ENCODE results near the gene UPP1. TPM values are rescaled to one million over a fixed set of nuclear protein-coding genes. Genes with fewer than 3 reads are reported as not detected.

The UPP1 gene
- total RNA-seq, 2 donors from 2014 or later: 11.1 to 11.2 TPM

DNA sequence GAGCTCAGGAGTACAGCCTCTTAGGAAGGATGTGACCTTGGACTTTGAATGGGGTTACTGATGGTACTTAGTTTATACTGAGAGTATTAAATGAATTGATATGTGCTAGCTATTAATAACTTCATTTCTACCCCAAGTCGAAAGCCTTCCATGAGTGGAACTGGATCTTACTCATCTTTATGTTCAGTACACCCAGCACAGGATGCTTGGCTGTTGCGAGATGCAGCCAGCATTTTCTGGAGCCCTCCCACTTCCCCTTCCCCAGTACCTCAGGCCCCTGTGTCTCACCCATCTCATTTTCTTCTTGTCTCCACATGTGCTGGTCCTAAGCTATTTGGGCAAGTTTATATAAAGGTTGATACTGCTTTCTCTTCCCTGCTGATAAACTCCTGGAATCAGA lies 7.2 kb downstream of the UPP1 start:
- TF ChIP-seq, protein P1, sequence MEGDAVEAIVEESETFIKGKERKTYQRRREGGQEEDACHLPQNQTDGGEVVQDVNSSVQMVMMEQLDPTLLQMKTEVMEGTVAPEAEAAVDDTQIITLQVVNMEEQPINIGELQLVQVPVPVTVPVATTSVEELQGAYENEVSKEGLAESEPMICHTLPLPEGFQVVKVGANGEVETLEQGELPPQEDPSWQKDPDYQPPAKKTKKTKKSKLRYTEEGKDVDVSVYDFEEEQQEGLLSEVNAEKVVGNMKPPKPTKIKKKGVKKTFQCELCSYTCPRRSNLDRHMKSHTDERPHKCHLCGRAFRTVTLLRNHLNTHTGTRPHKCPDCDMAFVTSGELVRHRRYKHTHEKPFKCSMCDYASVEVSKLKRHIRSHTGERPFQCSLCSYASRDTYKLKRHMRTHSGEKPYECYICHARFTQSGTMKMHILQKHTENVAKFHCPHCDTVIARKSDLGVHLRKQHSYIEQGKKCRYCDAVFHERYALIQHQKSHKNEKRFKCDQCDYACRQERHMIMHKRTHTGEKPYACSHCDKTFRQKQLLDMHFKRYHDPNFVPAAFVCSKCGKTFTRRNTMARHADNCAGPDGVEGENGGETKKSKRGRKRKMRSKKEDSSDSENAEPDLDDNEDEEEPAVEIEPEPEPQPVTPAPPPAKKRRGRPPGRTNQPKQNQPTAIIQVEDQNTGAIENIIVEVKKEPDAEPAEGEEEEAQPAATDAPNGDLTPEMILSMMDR (IDR thresholded peaks at IDR 0.05): no peak
- Histone ChIP-seq H3K27ac (no peak overlapping the region), H3K9me3 (no peaks in the 10 kb centered on the region), H3K36me3 (peaks cover 45% of the 10 kb centered on the region), H3K4me3 (no peak overlapping the region), H3K4me1 (peaks cover 0 to 4% of the 10 kb centered on the region in 2 donors), H3K27me3 (no peaks in the 10 kb centered on the region)
- DNase-seq (ENCODE audit: low spot score): no peak

DNA sequence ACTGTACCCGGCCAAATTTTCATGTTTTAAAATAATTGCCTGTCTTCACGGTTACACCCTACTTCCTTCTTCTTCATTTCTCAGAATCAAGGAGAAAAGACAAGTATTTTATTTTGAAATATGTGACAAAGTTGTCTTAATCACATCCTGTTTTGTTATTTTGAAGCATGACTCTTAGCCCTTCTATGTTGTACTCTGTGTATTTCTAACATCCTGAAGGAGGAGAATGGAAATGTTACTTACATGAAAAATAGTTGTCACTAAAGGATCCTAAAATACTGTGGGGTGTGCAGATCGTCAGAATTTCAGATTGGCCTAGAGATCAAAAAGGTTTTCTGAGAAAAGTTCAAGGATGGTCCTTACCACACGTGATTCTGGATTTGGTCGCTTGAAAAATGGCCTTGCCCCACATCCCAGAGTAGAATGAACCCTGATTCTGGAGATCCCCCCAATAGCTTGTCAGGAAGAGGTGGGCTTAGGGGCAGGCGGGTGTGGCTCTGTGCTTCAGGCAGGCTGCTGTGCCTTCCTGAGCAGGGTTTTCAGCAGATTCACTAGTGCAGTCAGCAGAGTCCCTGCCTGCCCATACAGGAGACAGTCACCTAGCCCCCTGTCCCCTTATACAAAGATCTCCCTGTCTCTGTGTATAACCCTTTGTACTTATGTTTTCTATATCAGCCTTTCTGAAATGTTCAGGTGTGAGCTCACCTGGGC lies 8.6 kb downstream of the UPP1 start:
- Histone ChIP-seq H3K9me3 (no peaks in the 10 kb centered on the region), H3K4me1 (peaks cover 0 to 4% of the 10 kb centered on the region in 2 donors), H3K36me3 (peaks cover 59% of the 10 kb centered on the region), H3K4me3 (no peak overlapping the region), H3K27me3 (no peaks in the 10 kb centered on the region), H3K27ac (peak overlapping the region in 1 of 2 donors; percentile 9)
- DNase-seq (ENCODE audit: low spot score): no peak
- TF ChIP-seq, protein P1 (IDR thresholded peaks at IDR 0.05): no peak

DNA sequence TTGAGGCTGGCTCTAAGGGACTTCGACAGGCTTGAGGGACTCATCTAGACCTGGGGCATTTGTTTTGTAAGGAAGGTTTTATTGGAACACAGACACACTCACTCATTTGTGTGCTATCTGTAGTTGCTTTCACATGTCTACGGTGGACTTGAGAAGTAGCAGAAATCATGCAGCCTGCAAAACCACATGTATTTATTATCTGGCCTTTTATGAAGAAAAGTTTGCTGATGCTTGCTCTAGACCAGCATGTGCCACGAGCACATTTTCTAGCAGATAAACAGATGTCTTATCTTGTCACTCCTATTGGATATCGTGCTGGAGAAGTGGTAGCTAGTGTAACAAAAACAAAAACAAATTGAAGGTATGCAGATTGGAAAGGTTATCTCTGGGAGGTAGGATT lies 9.8 kb downstream of the UPP1 start:
- Histone ChIP-seq H3K4me1 (peaks cover 0 to 4% of the 10 kb centered on the region in 2 donors), H3K27ac (no peak overlapping the region), H3K36me3 (peaks cover 59% of the 10 kb centered on the region), H3K4me3 (no peak overlapping the region), H3K9me3 (no peaks in the 10 kb centered on the region), H3K27me3 (no peaks in the 10 kb centered on the region)
- TF ChIP-seq, protein P1 (IDR thresholded peaks at IDR 0.05): no peak
- no peak for DNase-seq (ENCODE audit: low spot score)

DNA sequence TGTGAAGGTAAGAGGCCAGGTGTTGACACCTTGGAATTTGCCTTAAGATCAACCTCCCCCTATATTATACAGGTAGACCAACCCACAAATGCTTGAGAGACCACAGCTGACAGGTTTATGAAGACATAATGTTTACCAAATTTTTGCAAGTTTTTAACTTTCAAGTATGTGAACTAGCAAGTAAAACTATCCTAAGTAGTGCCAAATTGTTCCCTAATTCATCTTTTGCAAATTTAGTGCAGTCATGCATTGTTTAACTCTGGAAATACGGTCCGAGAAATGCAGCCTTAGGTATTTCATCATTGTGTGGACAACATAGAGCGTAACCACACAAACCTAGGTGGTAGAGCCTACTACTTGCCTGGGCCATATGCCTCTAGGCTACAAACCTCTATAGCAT lies 10.7 kb downstream of the UPP1 start:
- no peak overlapping the region for H3K4me3 ChIP-seq
- H3K4me1 ChIP-seq: peaks cover 0 to 4% of the 10 kb centered on the region in 2 donors
- DNase-seq (ENCODE audit: low spot score): no peak
- no peak overlapping the region for H3K27ac ChIP-seq
- peaks cover 62% of the 10 kb centered on the region for H3K36me3 ChIP-seq
- TF ChIP-seq, protein P1 (IDR thresholded peaks at IDR 0.05): no peak
- no peaks in the 10 kb centered on the region for H3K9me3 ChIP-seq
- H3K27me3 ChIP-seq: no peaks in the 10 kb centered on the region

- H3K9me3 ChIP-seq: no peaks in the 10 kb centered on the region
- no peak overlapping the region for H3K4me3 ChIP-seq
- peaks cover 52% of the 10 kb centered on the region for H3K36me3 ChIP-seq
Measured at GRCh38 chr7:48101352-48101751, 12.3 kb downstream of the UPP1 start.

More at GRCh38 chr7:48101352-48101751, 12.3 kb downstream of the UPP1 start:
- TF ChIP-seq, protein P1 (IDR thresholded peaks at IDR 0.05): no peak
- Histone ChIP-seq H3K4me1 (peaks cover 0 to 4% of the 10 kb centered on the region in 2 donors), H3K27ac (no peak overlapping the region), H3K27me3 (no peaks in the 10 kb centered on the region)
- no peak for DNase-seq (ENCODE audit: low spot score)
